KBM-7 (cell line): ENCODE measurements around the gene PRUNE2.
"Not testable (repeated sequence)": the region's sequence is repeated elsewhere in the genome, so short reads cannot be mapped to it uniquely, and the experiment has no call there.

Source experiments
- DNase-seq: peaks from one replicate; pipeline ENCODE4 v3.0.0-alpha.2; 2015
- in situ Hi-C: fragments of 300-500 bp; cut with MboI; formaldehyde crosslinking; loops from 2 replicates; pipeline ENCODE4 v1.14.3; 2020; ENCODE audit warnings: low sequenced_read_pairs, low pct_unique_long_range_greater_than_20kb, mixed read lengths

Gene PRUNE2, protein sequence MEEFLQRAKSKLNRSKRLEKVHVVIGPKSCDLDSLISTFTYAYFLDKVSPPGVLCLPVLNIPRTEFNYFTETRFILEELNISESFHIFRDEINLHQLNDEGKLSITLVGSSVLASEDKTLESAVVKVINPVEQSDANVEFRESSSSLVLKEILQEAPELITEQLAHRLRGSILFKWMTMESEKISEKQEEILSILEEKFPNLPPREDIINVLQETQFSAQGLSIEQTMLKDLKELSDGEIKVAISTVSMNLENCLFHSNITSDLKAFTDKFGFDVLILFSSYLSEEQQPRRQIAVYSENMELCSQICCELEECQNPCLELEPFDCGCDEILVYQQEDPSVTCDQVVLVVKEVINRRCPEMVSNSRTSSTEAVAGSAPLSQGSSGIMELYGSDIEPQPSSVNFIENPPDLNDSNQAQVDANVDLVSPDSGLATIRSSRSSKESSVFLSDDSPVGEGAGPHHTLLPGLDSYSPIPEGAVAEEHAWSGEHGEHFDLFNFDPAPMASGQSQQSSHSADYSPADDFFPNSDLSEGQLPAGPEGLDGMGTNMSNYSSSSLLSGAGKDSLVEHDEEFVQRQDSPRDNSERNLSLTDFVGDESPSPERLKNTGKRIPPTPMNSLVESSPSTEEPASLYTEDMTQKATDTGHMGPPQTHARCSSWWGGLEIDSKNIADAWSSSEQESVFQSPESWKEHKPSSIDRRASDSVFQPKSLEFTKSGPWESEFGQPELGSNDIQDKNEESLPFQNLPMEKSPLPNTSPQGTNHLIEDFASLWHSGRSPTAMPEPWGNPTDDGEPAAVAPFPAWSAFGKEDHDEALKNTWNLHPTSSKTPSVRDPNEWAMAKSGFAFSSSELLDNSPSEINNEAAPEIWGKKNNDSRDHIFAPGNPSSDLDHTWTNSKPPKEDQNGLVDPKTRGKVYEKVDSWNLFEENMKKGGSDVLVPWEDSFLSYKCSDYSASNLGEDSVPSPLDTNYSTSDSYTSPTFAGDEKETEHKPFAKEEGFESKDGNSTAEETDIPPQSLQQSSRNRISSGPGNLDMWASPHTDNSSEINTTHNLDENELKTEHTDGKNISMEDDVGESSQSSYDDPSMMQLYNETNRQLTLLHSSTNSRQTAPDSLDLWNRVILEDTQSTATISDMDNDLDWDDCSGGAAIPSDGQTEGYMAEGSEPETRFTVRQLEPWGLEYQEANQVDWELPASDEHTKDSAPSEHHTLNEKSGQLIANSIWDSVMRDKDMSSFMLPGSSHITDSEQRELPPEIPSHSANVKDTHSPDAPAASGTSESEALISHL (N-terminal part only)

DNA sequence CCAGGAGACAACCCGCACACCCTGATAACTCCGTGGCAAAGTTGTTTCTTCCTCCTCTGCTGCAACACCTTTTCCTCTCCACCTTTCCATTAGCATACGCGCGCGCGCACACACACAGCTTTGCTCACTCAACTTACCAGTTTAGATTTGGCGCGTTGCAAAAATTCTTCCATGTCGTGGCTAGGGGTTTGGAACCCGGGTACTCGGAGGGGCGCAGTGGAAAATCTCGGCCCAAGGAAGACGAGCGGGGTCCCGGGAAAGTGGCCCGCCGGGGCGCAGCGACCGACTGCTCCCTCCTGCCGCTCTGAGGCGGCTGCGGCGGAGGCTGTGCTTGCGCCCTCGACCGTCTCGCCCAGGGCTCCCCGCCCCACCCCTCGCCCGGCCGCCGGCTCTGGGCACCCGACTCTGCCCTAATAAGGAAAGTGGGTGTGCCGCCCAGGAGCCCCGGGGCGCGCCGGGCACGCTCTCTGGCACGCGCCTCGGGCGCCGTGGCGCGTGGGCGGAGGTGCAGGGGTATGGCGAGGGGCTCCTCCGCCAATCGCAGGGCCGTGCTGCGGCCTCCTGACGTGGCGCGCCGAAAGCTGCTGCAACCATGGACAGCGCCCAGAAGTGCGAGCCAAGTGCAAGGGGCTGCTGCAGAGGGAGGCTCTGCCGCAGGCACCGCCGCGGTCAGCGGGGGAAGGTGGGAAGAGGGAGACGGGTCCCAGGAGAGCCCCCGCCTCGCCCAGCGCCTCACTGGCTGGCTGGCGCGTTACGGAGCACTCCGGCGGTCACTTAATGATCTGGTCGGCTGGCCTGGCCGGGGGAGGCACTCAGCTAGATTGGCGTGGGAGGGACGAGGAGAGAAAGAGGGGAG is at the start of gene PRUNE2:
TSS of gene PRUNE2 (minus strand) at position 324 of the 856 bp plus-strand sequence. CDS start at position 173, 151 bp downstream.
- in situ Hi-C loops: no loop called here
- peak; percentile 37 for DNase-seq

GRCh38 chr9:76955406-76955805 is 49.5 kb upstream of the PRUNE2 start:
- DNase-seq, in situ Hi-C loops: not testable (repeated sequence)

GRCh38 chr9:76949865-76950264 is 44.0 kb upstream of the PRUNE2 start:
- no peak for DNase-seq
- in situ Hi-C loops: no loop called here

- DNase-seq: no peak
- in situ Hi-C loops: no loop called here
Measured at GRCh38 chr9:76944011-76944410, 38.1 kb upstream of the PRUNE2 start.

DNA sequence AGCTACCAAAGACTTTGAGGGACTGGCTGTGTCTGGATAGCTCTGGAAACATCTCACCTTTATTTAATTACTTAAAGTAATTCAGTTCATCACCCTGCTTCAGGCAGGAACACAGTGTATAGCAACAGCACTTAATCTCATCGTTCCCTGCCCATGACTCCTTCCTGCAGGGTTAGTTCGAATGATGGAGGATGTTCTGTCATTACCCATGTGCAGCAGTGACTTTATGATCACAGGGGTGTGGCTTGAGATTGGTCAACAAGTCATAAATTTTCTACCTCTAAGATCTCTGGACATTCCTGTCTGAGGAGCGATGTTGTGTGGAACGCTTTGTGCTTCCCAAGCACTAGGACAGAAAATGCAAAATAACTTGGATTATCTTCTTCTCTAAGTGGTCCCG is 37.1 kb upstream of the PRUNE2 start:
- in situ Hi-C loops: no loop called here

GRCh38 chr9:76932757-76933156 is 26.8 kb upstream of the PRUNE2 start:
- DNase-seq: no peak
- in situ Hi-C loops: no loop called here

More for the DNA sequence above, 37.1 kb upstream of the PRUNE2 start:
- DNase-seq: no peak

DNA sequence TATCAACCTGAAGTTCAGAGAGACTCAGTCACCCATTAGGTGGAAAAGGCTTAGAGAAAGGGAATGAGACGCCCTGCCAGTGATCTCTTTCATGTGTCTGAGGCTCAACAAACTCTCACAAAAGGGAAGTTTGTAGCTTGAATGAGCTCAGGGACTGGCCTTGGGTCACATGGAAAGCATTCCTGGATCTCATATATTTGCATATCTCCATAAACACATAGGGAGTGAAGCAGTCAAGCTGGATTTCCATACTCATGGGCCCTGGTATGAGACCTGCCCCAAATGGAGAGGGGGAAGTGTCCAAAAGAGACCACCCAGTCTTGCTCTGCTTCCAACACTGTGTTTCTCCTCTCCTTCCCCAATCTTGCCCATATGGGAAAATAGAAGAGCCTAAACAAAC is 26.4 kb upstream of the PRUNE2 start:
- in situ Hi-C loops: no loop called here
- no peak for DNase-seq

DNA sequence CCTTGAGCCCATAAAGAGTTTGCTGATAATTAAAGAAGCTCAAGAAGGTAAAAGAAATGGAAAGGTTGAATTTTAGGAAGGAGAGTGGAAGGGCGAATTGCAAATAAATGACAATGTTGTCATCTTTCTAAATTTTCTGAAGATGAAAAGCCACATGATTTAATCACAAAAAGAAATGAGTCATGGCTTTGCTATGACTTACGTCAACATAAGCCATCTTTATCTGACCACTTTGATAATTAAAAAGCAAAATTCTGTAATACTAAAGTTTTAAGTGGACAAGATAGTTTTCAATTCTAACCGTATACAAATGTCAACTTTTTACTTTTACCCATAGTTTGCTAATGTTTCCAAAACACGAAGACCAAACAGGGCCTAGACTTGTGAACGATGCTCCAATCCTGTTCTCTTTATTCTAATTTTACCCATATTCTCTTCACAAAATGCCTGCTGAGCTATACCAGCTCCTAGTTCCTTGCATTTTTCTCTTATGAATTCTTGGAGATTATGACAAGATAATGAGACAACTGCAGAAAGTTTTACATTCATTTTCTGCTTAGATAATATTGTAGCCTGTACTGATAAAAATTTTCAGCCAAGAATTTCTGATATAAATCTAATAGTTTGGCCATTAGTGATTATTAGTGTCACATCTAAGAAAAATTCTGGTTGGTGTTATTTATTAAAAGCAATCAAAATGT is 21.8 kb upstream of the PRUNE2 start:
- no peak for DNase-seq
- in situ Hi-C loops: no loop called here

GRCh38 chr9:76926846-76927245 is 20.9 kb upstream of the PRUNE2 start:
- in situ Hi-C loops: no loop called here
- DNase-seq: no peak

DNA sequence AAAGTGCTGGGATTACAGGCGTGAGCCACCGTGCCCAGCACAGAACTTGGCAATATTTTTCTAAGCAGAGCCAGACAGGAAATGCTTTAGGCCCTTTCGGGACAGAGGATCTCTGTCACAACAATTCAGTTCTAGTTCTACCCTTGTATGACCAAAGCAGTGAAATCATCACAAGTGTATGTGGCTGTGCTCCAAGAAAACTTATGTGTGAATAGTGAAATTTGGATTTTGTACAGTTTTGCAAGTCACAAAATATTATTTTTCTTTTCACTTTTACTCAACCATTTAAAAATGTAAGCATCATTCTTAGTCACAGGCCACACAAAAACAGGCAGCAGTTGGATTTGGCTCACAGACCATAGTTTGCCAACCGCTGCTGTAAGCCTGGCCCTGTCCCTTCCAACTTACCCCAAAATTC is 20.4 kb upstream of the PRUNE2 start:
- in situ Hi-C loops: no loop called here
- DNase-seq: no peak

DNA sequence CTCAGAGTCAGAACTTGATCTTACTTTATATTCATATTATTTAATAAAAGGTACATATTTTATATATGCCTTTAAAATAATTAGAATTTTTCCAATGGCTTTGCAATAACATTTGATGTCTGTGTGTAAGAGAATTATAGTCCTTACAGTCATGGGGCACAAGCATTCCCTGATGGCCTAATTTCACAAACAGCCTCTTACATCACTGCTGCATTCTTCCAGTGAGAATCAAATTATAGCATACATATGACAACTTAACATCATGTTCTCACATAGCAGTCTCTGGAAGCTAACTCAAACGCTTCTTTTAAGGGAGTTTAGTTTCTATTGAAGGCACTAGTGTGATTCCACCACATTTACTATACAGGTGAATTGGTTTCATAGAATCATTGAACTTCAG is 15.3 kb upstream of the PRUNE2 start:
- no peak for DNase-seq
- in situ Hi-C loops: no loop called here

GRCh38 chr9:76917299-76917698 is 11.4 kb upstream of the PRUNE2 start:
- in situ Hi-C loops: no loop called here
- no peak for DNase-seq

DNA sequence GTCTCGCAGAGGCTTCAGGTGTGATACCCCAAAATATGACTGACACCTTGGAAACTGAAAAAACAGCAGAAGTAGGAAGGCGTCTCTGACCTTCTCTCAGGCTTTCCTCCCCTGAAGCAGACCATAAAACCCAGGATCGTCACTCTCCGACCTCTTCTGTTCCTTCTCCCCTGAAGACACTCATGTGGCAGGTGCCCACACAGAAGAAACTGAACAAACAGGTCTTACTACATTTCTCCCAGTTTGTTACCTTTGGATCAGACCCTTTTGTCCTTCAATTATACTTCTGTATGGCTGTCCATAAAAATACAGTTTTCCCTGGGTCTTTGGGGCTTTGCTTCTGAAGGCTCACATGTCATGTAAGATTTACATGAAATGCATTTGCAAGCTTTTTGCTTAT is 10.3 kb upstream of the PRUNE2 start:
- no peak for DNase-seq
- in situ Hi-C loops: no loop called here

GRCh38 chr9:76913467-76913866 is 7.6 kb upstream of the PRUNE2 start:
- in situ Hi-C loops: no loop called here
- no peak for DNase-seq

GRCh38 chr9:76912636-76913275 is 6.8 kb upstream of the PRUNE2 start:
- peak; percentile 61 for DNase-seq
- in situ Hi-C loops: no loop called here

DNA sequence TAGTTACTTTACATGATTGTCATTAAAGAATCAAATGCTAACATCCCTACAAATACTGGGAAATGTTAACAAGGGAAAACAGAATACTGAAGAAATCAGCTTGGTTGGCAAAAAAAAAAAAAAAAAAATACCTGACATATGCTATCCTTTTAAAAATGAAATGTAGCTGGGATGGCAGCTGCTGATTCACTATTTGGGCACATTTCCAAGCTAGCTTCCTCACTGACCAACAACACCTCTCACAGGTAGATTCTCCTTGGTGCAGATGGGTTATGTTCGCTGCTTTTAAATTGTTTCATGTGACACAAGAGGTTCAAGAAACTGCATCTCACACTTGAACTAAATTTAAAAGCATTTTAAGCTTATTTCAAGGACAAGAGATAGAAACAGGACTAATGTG is 6.1 kb upstream of the PRUNE2 start:
- in situ Hi-C loops: no loop called here
- DNase-seq: no peak

GRCh38 chr9:76910861-76911260 is 4.9 kb upstream of the PRUNE2 start:
- in situ Hi-C loops: no loop called here
- DNase-seq: no peak

DNA sequence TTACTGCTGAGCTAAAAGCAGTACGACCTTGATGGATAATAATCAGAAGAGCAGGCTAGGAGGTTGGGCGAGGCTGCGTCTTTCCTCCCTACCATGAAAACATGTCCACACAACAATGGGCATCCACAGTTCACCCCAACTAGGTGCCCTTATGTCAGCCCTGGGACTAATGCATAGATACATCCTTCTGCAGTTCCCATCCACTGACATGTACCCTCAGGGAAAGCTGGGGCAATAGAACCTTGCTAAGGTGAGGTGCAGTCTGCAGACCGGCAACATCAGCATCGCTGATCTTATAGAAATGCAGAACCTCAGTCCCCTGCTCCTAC is 697 bp upstream of the PRUNE2 start:
- in situ Hi-C loops: no loop called here
- no peak for DNase-seq
